Gastrocnemius medialis (tissue), 4 donors: ENCODE data around the gene MRPL49. TPM values are rescaled to one million over a fixed set of nuclear protein-coding genes. Genes with fewer than 3 reads are reported as not detected.

Experiments used
- ATAC-seq, 2 donors: fragments of 150-250 bp; one replicate each; pipeline ENCODE4 v1.9.1; 2016
- DNase-seq, 2 donors: peaks; one replicate each; pipeline ENCODE4 v3.0.0-alpha.2; 2019
- H3K27ac ChIP-seq, 4 donors: fragments of 200-600 bp; sonication (generic); 1 replicate in 1 of 4; 2 replicates in 3 of 4; pipeline ENCODE4 v1.5.1; 2016 to 2018; ENCODE audit warnings: mild to moderate bottlenecking in 2 of 4, moderate library complexity in 1 of 4
- H3K27me3 ChIP-seq, 3 donors: fragments of 200-600 bp; sonication (generic) in 2 of 3; 1 replicate in 1 of 3; 2 replicates in 2 of 3; pipeline versions ENCODE4 v1.5.1 to v1.6.0; 2016 to 2019; ENCODE audit warnings: mild to moderate bottlenecking in 1 of 3, moderate library complexity in 1 of 3
- H3K36me3 ChIP-seq, 2 donors: fragments of 200-600 bp; sonication (generic) in 1 of 2; one replicate each; pipeline ENCODE4 v1.5.1; 2017 to 2018
- H3K4me1 ChIP-seq, 2 donors: fragments of 200-600 bp; sonication (generic) in 1 of 2; one replicate each; pipeline ENCODE4 v1.5.1; 2016 to 2017; ENCODE audit warnings: mild to moderate bottlenecking in 2 of 2
- H3K4me3 ChIP-seq, 4 donors: fragments of 200-600 bp; sonication (generic) in 3 of 4; 1 replicate in 1 of 4; 2 replicates in 3 of 4; pipeline ENCODE4 v1.5.1; 2016 to 2019; ENCODE audit warnings: mild to moderate bottlenecking in 2 of 4
- H3K9me3 ChIP-seq, 3 donors: fragments of 200-600 bp; sonication (generic) in 2 of 3; 1 replicate in 1 of 3; 2 replicates in 2 of 3; pipeline ENCODE4 v1.5.1; 2016 to 2019
- CTCF ChIP-seq, 5 experiments: fragments of 450-650 bp in 3 of 5; fragments of 200-600 bp in 2 of 5; sonication (generic) in 2 of 5; IDR thresholded peaks in 4 of 5; conservative IDR thresholded peaks in 1 of 5; 1 replicate in 4 of 5; 2 replicates in 1 of 5; pipeline ENCODE4 v1.5.1; 2016 to 2019; ENCODE audit warnings: antibody characterized with exemption in 5 of 5, mild to moderate bottlenecking in 3 of 5, moderate library complexity in 3 of 5
- POLR2A ChIP-seq, 2 donors: fragments of 450-650 bp; IDR thresholded peaks; one replicate each; pipeline ENCODE4 v1.6.1; 2017; ENCODE audit warnings: antibody characterized with exemption in 2 of 2, mild to moderate bottlenecking in 2 of 2, moderate library complexity in 2 of 2
- in situ Hi-C, 4 donors: fragments of 200-750 bp; cut with MboI; loops; one replicate each; pipeline versions ENCODE4 v1.15.0 to v1.8.0; 2017; ENCODE audit warnings: low sequenced_read_pairs in 4 of 4
- intact Hi-C: fragments of 100-400 bp; cut with DNase I; formaldehyde crosslinking; loops from one replicate; pipeline ENCODE4 v1.15.1; 2023; ENCODE audit warnings: low total_unique reads
- total RNA-seq, 4 donors: library from RNA; depleted of rRNA; stranded (reverse); fragments of >200 nt; gene quantifications; one replicate each; pipeline versions ENCODE4 v1.1.0 to v1.2.3, GENCODE V29; 2016

MRPL49 gene
- total RNA-seq, 4 donors from 2014 or later = 54.9 to 76.5 (median 63.6) TPM

GRCh38 chr11:65133724-65134123 lies 11.6 kb downstream of the MRPL49 start:
- peaks cover 0 to 42% of the 10 kb centered on the region in 2 donors for H3K36me3 ChIP-seq
- no peak for ATAC-seq
- peak overlapping the region; percentile 87 to 99 (median 98) for H3K27ac ChIP-seq
- intact Hi-C loops = loop anchor here (1.0 to 2.0 kb wide), 3 partner anchors 11 to 723 kb away; partner anchors contain the start of genes FAU and MRPL49
- peak overlapping the region; percentile 84 to 99 (median 92) for H3K4me3 ChIP-seq
- H3K9me3 ChIP-seq = no peaks in the 10 kb centered on the region
- in situ Hi-C loops = no loop called here
- H3K4me1 ChIP-seq = peaks cover 27 to 29% of the 10 kb centered on the region in 2 donors
- DNase-seq = peak in 1 of 2 donors; percentile 47
- TF ChIP-seq POLR2A (IDR thresholded peaks at IDR 0.05) (no peak), CTCF (IDR thresholded peaks at IDR 0.05 in 4 of 5, conservative IDR thresholded peaks at IDR 0.05 in 1 of 5) (no peak)
- H3K27me3 ChIP-seq = no peaks in the 10 kb centered on the region

GRCh38 chr11:65134240-65134951 lies 12.3 kb downstream of the MRPL49 start, which contains the start of gene SYVN1:
SYVN1 (minus strand) TSS chr11:65134519; CDS start chr11:65133601, 918 bp downstream.
- Histone ChIP-seq H3K27me3 (no peaks in the 10 kb centered on the region), H3K4me3 (peak within 1 kb of the TSS; percentile 84 to 99 (median 92)), H3K27ac (peak within 1 kb of the TSS; percentile 87 to 99 (median 98)), H3K9me3 (no peaks in the 10 kb centered on the region), H3K36me3 (peaks cover 0 to 35% of the 10 kb centered on the region in 2 donors), H3K4me1 (peaks cover 27 to 29% of the 10 kb centered on the region in 2 donors)
- TF ChIP-seq CTCF (IDR thresholded peaks at IDR 0.05 in 4 of 5, conservative IDR thresholded peaks at IDR 0.05 in 1 of 5) (peak in 1 of 5 experiments; percentile 24), POLR2A (IDR thresholded peaks at IDR 0.05) (peak; percentile 97 to 98)
- DNase-seq (peak; percentile 83 to 89), ATAC-seq (peak; percentile 82 to 84)
- in situ Hi-C loops = no loop called here
- intact Hi-C loops = loop anchor here (1.0 kb wide), 2 partner anchors 12 to 22 kb away; partner anchors contain the start of genes FAU and MRPL49

GRCh38 chr11:65134952-65135632 lies 13.0 kb downstream of the MRPL49 start:
- H3K27ac ChIP-seq = peak overlapping the region; percentile 87 to 99 (median 98)
- TF ChIP-seq CTCF (IDR thresholded peaks at IDR 0.05 in 4 of 5, conservative IDR thresholded peaks at IDR 0.05 in 1 of 5) (no peak), POLR2A (IDR thresholded peaks at IDR 0.05) (no peak)
- DNase-seq (peak; percentile 96 to 99), ATAC-seq (peak; percentile 95 to 97)
- peaks cover 0 to 28% of the 10 kb centered on the region in 2 donors for H3K36me3 ChIP-seq
- no peaks in the 10 kb centered on the region for H3K9me3 ChIP-seq
- in situ Hi-C loops = no loop called here
- peaks cover 27 to 29% of the 10 kb centered on the region in 2 donors for H3K4me1 ChIP-seq
- H3K27me3 ChIP-seq = no peaks in the 10 kb centered on the region
- H3K4me3 ChIP-seq = peak overlapping the region; percentile 84 to 99 (median 92)
- intact Hi-C loops = loop anchor here (1.0 to 5.0 kb wide), 4 partner anchors 13 to 782 kb away; partner anchors contain the start of genes C11orf68, DRAP1, FAU and MRPL49

GRCh38 chr11:65135633-65136145 lies 13.6 kb downstream of the MRPL49 start:
- Histone ChIP-seq H3K36me3 (peaks cover 0 to 22% of the 10 kb centered on the region in 2 donors), H3K9me3 (no peaks in the 10 kb centered on the region), H3K4me3 (peak overlapping the region; percentile 84 to 99 (median 92)), H3K27me3 (no peaks in the 10 kb centered on the region), H3K4me1 (peaks cover 27 to 29% of the 10 kb centered on the region in 2 donors), H3K27ac (peak overlapping the region; percentile 87 to 99 (median 98))
- TF ChIP-seq POLR2A (IDR thresholded peaks at IDR 0.05) = no peak
- TF ChIP-seq CTCF (IDR thresholded peaks at IDR 0.05 in 4 of 5, conservative IDR thresholded peaks at IDR 0.05 in 1 of 5) = no peak
- in situ Hi-C loops = no loop called here
- intact Hi-C loops = loop anchor here (1.0 to 5.0 kb wide), 2 partner anchors 15 to 782 kb away; partner anchors contain the start of genes C11orf68 and DRAP1
- ATAC-seq (no peak), DNase-seq (peak in 1 of 2 donors; percentile 17)
